Thoracic aorta (tissue), 2 donors: Measurements from ENCODE around the gene ANO10. TPM values are rescaled to one million over a fixed set of nuclear protein-coding genes. Genes with fewer than 3 reads are reported as not detected.

Source experiments
- ATAC-seq: fragments of 150-250 bp; one replicate; pipeline ENCODE4 v1.8.0; 2017; ENCODE audit warnings: low read depth; ENCODE audit not compliant: insufficient number of reproducible peaks, low FRiP score
- DNase-seq: peaks from one replicate; pipeline ENCODE4 v3.0.0-alpha.2; 2020; ENCODE audit warnings: low spot score
- H3K27ac ChIP-seq, 2 donors: fragments of 200-600 bp; sonication (generic); 1 replicate in 1 of 2; 2 replicates in 1 of 2; pipeline ENCODE4 v1.5.1; 2016; ENCODE audit warnings: mild to moderate bottlenecking in 2 of 2, moderate library complexity in 2 of 2
- H3K27me3 ChIP-seq: fragments of 200-600 bp; sonication (generic); replicated peaks from 2 replicates; pipeline ENCODE4 v1.6.0; 2016; ENCODE audit warnings: mild to moderate bottlenecking; ENCODE audit not compliant: insufficient read depth
- H3K36me3 ChIP-seq: fragments of 200-600 bp; sonication (generic); one replicate; pipeline ENCODE4 v1.5.1; 2016
- H3K4me1 ChIP-seq, 2 donors: fragments of 200-600 bp; sonication (generic); 1 replicate in 1 of 2; 2 replicates in 1 of 2; pipeline versions ENCODE4 v1.5.1 to v1.6.0; 2016; ENCODE audit warnings: low read depth in 2 of 2, mild to moderate bottlenecking in 1 of 2; ENCODE audit not compliant: control insufficient read depth in 1 of 2
- H3K4me3 ChIP-seq: fragments of 200-600 bp; sonication (generic); 2 replicates; pipeline ENCODE4 v1.5.1; 2016; ENCODE audit warnings: mild to moderate bottlenecking
- H3K9me3 ChIP-seq: fragments of 200-600 bp; sonication (generic); 2 replicates; pipeline ENCODE4 v1.5.1; 2016
- CTCF ChIP-seq: fragments of 200-600 bp; sonication (generic); IDR thresholded peaks from one replicate; pipeline ENCODE4 v1.5.1; 2019; ENCODE audit warnings: antibody characterized with exemption
- total RNA-seq, 2 donors: library from RNA; depleted of rRNA; stranded (reverse); fragments of >200 nt; gene quantifications; one replicate each; pipeline versions ENCODE4 v1.1.0 to v1.2.3, GENCODE V29; 2016

The ANO10 gene
- total RNA-seq, 2 donors from 2014 or later: 22.4 to 23.2 TPM

- no peak overlapping the region for H3K4me3 ChIP-seq
- peaks cover 18 to 45% of the 10 kb centered on the region in 2 donors for H3K4me1 ChIP-seq
- no peaks in the 10 kb centered on the region for H3K27me3 ChIP-seq
- H3K9me3 ChIP-seq: no peaks in the 10 kb centered on the region
- peak overlapping the region in 1 of 2 donors; percentile 9 for H3K27ac ChIP-seq
- no peak for DNase-seq
- no peak for TF ChIP-seq CTCF
- no peak for ATAC-seq
- H3K36me3 ChIP-seq: no peaks in the 10 kb centered on the region
Observed at GRCh38 chr3:43423639-43424038, 198.2 kb downstream of the ANO10 start.

- no peak for TF ChIP-seq CTCF
- H3K27me3 ChIP-seq: no peaks in the 10 kb centered on the region
- no peaks in the 10 kb centered on the region for H3K9me3 ChIP-seq
- peaks cover 18 to 50% of the 10 kb centered on the region in 2 donors for H3K4me1 ChIP-seq
- H3K36me3 ChIP-seq: no peaks in the 10 kb centered on the region
- H3K4me3 ChIP-seq: no peak overlapping the region
- H3K27ac ChIP-seq: peak overlapping the region in 1 of 2 donors; percentile 9
- no peak for ATAC-seq
- peak; percentile 45 for DNase-seq
Observed at GRCh38 chr3:43423142-43423541, 198.7 kb downstream of the ANO10 start.

- no peak for DNase-seq
- peak; percentile 29 for ATAC-seq
- Histone ChIP-seq H3K4me1 (peaks cover 8 to 32% of the 10 kb centered on the region in 2 donors), H3K9me3 (no peaks in the 10 kb centered on the region), H3K4me3 (no peak overlapping the region), H3K27ac (peak overlapping the region in 1 of 2 donors; percentile 36), H3K36me3 (no peaks in the 10 kb centered on the region), H3K27me3 (no peaks in the 10 kb centered on the region)
- TF ChIP-seq CTCF: no peak
Observed at GRCh38 chr3:43418601-43419272, 203.1 kb downstream of the ANO10 start.

GRCh38 chr3:43417133-43417532 is 204.7 kb downstream of the ANO10 start:
- Histone ChIP-seq H3K4me1 (peaks cover 0 to 17% of the 10 kb centered on the region in 2 donors), H3K4me3 (no peak overlapping the region), H3K9me3 (no peaks in the 10 kb centered on the region), H3K27ac (no peak overlapping the region), H3K36me3 (no peaks in the 10 kb centered on the region), H3K27me3 (no peaks in the 10 kb centered on the region)
- DNase-seq (no peak), ATAC-seq (no peak)
- no peak for TF ChIP-seq CTCF

GRCh38 chr3:43415088-43415487 is 206.7 kb downstream of the ANO10 start:
- no peak overlapping the region for H3K27ac ChIP-seq
- H3K9me3 ChIP-seq: no peaks in the 10 kb centered on the region
- TF ChIP-seq CTCF: no peak
- no peaks in the 10 kb centered on the region for H3K27me3 ChIP-seq
- ATAC-seq: no peak
- H3K4me1 ChIP-seq: peaks cover 0 to 17% of the 10 kb centered on the region in 2 donors
- no peak for DNase-seq
- no peaks in the 10 kb centered on the region for H3K36me3 ChIP-seq
- no peak overlapping the region for H3K4me3 ChIP-seq
